Stimulated activated CD4-positive, alpha-beta T cell treated with anti-CD3 and anti-CD28 coated beads, TNF-alpha, amount 100 ng/mL, for 4 hours (primary cell): ENCODE results near the gene METTL9.
"Not testable (repeated sequence)": the region's sequence is repeated elsewhere in the genome, so short reads cannot be mapped to it uniquely, and the experiment has no call there.

Experiments used
- DNase-seq, 3 experiments: peaks; one replicate each; pipeline ENCODE4 v3.0.0-alpha.2; 2020; ENCODE audit warnings: low read depth in 3 of 3

Gene METTL9

DNA sequence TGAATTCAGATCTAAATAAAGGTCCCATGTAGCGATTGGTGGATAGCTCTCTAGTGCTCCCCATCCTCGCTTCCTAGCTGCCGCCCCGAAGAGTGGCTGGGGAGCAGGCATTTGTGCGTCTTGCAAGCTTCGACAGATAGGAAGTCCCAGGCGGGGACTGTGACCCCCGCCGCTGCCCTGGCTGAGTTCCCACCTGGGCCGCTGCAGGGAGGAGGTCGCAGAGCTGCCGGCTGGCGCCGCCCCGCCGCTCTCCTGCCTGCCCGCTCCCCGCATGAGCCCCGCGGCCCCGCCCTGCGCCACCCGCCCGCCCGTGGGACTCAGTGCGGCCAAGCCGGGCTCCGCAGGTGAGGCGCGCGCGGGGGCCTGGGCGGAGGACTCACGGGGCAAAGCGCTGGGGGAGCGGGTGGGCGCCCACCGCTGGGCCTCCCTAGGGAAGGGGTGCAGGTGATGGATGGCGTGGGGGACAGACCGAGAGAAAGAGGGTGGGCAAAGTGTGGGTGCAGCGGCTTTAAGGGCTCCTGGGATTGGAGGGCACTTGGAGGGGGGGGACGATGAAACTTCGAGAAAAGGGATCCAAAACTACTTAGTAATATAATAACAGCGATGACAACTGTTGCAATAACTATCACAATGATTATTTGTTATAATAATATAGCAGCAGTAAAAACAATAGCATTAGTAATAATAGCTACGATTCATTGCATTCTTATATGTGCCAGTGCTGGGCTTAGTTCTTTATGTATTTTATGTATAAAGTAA, 64.7 kb downstream of the METTL9 start, which contains the start of gene OTOA:
TSS of gene OTOA (plus strand) at position 80 of the 759 bp plus-strand sequence. CDS start 14,547 bp downstream, outside the sequence.
- no peak for DNase-seq

DNA sequence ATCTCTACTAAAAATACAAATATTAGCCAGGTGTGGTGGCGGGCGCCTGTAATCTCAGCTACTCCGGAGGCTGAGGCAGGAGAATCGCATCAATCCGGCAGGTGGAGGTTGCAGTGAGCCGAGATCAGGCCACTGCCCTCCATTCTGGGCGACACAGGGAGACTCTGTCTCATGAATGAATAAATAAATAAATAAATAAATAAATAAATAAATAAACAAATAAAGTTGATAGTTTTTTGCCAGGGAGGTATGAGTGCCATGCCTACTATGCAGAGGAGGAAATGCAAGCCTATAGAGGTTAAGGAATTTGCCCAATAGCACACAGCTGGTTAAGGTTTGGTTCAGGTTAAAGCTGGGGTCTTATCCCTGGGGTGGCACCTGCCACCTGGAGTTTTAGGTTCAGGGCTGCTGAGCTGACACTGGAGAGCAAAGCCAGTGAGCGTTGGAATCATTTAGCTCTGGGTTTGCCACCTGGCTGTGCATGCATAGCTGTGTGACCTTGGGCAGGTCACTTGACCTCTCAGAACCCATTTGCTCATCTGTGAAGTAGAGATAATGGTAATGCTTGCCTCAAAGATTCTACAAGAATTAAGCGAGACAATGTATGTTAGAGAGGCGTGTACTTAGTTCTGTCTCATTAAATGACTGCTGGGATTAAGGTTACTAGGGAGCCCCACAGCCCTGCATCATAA, 65.6 kb downstream of the METTL9 start:
- DNase-seq = no peak

DNA sequence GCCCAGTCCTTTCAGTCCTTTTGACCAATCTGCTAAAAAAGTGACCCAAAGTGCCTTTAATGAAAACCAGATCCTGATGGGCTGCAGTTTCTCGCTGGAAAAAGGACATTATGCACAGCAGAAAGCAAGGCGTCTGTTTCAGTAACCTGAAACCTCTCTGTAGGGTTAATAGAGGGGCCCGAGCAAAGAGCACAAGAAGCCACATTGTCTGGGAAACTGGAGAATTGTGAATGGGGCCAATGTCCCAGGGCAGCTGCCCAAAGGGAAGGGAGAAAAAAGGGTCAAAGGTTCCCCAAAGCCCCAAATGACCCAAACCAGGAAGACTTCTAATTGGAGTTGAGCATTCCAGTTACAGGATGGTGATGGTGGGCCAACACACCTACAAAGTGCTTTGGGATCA, 67.4 kb downstream of the METTL9 start:
- DNase-seq = no peak

DNA sequence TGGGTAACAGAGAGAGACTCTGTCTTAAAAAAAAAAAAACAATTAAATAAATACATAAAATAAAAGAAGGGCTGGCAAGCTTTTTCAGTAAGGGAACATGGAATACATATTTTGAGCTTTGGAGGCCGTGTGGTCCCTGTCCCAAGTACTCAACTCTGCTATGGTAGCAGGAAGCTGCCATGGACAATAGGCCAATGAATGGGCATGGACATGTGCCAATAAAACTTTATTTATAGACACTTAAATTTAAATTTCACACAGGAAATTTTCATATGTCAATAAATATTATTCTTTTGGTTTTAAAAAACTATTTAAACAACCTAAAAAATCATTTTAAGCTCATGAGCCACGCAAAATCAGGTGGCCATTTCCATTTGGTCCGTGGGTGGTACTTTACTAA, 68.2 kb downstream of the METTL9 start:
- DNase-seq = no peak

DNA sequence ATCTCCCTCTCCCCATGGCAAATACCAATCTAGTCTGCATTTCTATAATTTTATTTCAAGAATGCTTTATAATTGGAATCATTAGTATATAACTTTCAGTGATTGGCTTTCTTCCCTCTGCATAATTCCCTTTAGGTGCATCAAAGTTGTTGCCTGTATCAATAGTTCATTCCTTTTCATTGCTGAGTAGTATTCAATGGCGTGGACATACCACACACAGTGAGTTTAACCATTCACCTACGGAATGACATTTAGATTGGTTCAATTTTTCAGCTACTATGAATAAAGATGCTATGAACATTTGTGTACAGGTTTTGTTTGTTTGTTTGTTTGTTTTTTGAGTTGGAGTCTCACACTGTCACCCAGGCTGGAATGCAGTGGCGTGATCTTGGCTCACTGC, 74.1 kb downstream of the METTL9 start:
- no peak for DNase-seq

DNA sequence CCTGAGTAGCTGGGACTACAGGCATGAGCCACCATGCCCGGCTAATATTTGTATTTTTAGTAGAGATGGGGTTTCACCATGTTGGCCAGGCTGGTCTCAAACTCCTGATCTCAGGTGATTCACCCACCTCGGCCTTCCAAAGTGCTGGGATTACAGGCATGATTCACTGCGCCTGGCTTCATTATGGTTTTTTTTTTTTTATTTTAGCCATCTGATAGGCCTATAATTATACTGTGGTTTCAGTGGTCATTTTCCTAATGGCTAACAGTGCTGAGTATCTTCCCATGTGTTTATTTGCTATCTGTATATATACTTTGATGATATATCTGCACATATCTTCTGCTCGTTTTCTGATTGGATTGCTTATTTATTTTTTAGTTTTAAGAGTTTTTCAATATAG, 75.1 kb downstream of the METTL9 start:
- not testable (repeated sequence) for DNase-seq

DNA sequence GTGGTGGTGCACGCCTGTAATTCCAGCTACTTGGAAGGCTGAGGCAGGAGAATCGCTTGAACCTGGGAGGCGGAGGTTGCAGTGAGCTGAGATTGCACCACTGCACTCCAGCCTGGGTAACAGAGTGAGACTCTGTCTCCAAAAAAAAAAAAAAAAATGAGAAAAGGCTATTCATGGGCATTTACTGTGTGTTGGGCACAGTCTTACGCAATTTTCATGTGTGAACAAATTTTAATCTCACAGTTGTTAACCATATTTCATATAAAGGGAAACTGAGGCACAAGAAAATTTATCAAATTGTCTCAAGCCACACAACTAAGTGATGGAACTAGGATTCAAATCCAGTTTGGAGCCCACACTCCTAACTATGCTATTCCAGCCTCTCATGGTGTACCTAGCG, 81.3 kb downstream of the METTL9 start:
- not testable (repeated sequence) for DNase-seq

DNA sequence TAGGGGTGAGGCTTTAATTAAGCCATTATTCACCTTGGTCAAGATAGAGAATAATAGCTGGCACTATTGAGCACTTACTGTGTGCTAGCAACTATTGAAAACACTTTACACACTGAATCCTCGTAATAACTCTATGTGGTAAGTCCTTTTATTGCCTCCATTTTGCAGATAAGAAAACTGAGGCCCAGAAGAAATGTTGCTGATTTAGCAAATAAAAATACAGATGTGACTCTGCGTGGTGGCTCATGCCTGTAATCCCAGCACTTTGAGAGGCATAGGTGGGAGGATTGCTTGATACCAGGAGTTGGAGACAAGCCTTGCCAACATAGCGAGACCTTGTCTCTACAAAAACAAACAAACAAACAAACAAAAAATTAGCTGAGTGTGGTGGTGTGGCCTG, 83.8 kb downstream of the METTL9 start:
- no peak for DNase-seq

DNA sequence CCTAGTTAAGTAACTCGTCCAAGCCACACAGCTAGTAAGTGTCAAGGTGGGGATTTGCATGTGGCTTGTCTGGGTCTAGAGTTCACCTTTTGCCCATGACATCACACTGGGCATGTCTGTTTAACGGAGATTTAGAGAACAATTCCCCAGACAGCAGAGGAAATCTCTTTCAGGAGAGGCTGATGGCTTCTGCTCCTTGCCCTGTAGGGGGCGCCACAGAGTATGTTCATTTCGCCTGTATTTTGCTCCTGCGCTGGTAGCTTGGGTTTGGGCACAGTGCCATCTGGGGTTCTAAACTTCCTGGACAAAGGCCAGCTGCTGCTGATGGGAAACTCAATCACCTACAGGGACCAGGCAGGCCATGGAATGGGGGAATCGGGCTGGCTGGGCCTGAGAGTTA, 84.8 kb downstream of the METTL9 start:
- DNase-seq = peak in 1 of 3 experiments; percentile 10

DNA sequence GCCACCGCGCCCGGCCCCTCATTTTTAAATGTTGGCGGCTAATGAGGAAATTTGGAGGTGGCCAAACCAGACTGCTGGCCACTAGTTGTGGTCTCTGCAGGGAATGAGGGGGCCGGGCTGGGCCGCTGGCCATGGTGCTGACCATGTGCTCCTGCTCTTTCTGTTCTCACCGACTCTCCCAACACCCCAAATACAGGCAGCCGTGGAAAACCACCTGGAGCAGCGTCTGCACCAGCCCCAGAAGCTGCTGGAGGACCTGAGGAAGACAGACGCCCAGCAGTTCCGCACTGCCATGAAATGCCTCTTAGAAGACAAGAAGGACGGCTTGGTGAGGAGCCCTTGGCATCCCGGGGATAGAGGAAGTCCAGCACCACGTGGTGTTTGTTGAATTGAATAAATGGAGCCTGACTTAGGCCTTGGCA, 85.7 kb downstream of the METTL9 start:
- DNase-seq = no peak

DNA sequence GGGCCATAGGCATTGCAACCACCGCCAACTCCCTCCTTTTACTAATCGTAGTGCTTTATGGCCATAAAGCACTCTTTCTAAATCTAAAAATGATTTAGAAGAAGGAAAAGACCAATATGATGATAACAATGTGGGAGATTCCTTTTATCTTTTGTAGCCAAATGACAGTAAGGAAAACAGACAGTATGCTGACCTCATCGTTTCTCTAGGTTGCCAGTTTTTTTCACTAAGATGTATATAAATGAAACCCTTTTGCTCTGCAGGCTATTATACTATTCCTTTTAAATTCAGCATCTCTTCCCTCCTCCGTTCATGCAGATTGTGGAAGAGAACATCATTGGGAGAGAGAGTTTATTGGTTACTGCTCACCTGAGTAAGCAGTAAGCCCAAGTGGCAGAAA, 89.7 kb downstream of the METTL9 start:
- DNase-seq = no peak

DNA sequence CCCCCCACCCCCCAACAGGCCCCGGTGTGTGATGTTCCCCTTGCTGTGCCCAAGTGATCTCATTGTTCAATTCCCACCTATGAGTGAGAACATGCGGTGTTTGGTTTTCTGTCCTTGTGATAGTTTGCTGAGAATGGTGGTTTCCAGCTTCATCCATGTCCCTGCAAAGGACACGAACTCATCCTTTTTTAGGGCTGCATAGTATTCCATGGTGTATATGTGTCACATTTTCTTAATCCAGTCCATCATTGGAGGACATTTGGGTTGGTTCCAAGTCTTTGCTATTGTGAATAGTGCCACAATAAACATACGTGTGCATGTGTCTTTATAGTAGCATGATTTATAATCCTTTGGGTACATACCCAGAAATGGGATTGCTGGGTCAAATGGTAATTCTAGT, 91.6 kb downstream of the METTL9 start:
- DNase-seq = not testable (repeated sequence)

DNA sequence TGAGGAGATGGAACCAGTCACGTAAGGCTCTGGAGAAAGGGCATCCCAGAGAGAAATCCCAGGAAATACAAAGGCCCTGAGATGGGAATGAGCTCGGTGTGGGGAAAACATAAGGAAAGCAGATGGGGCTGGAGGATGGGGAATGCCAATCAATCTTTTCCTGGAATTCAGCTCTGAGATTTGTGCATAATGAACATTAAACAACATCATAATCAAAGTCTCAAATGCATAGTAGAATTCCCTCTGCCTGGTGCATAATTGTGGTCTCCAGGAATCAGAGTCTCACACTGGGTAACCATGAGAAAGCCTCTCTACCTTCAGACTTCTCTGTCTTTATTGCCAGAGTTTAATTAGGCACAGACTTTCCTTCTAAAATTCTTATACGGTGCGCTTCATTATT, 95.2 kb downstream of the METTL9 start:
- DNase-seq = no peak

DNA sequence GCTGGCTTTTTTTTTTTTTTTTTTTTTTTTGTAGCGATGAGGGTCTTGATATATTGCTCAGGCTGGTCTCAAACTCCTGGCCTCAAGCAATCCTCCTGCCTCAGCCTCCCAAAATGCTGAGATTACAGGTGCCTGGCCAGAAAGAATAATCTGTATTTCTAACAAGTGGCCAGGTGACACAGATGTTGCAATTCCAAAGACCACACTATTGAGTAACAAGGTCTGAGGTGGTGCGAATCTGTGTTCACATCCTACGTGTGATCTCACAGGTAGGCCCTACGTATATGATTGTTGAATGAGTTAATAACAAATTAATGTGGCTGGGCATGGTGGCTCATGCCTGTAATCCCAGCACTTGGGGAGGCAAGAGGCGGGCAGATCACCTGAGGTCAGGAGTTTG, 97.7 kb downstream of the METTL9 start:
- no peak for DNase-seq

DNA sequence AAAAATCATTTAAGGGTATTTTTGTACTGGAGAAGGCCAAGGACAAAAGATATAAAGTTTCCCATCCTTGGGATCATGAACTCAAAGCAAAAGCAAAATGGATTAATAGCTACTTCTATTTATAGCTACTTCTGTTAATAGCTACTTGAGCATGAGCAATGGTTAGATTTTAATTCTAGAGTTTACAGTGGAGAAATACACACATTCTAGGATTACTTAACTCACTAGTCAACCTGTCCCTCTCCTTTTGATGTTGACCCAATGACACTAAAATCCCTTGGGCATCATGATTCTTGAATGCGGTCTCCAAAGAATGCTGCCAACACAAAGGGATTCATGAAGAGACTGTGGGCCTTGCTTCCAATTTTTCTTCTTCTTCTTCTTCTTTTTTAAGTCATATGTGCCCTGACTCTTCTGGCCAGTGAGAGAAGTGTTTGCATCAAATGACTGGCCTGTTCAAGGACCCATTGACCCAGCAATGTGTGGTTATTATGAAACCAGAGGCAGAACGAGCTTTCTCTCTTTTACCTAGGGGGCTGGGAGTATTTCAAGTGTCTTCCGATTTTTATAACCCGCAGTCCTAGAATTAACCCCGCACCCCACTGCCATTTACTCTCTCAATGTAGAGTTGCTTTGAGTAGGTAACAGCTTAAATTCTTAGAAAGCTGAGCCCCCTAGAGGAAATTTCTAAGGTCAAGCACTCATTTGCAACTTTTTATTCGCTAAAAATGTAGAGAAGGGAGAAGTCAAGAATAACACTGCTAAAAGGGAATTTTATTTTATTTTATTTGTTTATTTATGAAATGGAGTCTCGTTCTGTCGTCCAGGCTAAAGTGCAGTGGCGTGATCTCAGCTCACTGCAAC, 99.0 kb downstream of the METTL9 start:
- DNase-seq = no peak

DNA sequence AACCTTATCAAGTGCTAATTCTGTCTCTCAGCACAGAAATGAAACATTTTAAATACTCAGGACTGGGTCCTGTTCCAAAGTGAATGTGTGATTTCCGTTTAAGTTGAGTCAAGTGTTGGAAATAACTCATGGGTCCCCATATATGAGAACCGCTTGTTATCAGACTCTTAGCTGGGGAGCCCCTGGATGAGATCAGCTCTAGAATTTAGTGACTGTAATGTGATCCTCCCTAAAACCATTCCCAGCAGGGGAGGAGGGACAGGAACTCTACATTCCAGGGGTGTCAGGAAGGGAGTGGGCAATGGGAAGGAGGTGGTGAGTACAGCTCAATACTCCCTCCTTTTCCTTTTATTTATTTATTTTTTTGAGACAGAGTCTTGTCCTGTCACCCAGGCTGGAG, 101.9 kb downstream of the METTL9 start:
- no peak for DNase-seq

DNA sequence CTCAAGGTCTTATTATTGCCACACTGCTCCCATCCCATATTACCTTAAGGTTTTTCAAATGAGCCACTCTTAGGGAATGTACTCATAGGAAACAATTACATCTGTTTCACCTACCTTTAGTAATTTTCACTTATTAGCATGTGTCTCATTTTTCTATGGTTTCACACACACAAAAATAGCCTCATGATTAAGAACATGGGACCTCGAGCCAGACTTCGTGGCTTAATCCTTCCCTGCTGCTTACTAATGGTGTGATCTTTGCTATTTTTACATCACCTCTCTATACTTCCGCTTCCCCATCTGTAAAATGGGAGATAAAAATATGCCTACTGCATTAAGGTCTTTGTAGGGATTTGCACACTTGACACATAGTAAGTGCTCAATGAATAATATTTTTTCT, 102.9 kb downstream of the METTL9 start:
- no peak for DNase-seq

DNA sequence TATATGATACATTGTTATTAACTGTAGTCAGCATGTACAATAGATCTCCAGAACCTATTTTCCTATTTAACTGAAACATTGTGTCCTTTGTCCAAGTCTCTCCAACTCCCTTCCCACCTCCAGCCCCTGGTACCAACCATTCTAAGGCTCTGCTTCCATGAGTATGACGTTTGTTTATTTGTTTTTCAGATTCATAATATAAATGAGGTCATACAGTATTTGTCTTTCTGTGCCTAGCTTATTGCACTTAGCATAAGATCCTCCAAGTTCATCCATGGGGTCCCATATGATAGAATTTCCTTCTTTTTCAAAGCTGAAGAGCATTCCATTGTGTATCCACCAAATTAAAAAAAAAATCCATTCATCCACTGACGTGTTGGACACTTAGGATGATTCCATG, 103.8 kb downstream of the METTL9 start:
- no peak for DNase-seq

DNA sequence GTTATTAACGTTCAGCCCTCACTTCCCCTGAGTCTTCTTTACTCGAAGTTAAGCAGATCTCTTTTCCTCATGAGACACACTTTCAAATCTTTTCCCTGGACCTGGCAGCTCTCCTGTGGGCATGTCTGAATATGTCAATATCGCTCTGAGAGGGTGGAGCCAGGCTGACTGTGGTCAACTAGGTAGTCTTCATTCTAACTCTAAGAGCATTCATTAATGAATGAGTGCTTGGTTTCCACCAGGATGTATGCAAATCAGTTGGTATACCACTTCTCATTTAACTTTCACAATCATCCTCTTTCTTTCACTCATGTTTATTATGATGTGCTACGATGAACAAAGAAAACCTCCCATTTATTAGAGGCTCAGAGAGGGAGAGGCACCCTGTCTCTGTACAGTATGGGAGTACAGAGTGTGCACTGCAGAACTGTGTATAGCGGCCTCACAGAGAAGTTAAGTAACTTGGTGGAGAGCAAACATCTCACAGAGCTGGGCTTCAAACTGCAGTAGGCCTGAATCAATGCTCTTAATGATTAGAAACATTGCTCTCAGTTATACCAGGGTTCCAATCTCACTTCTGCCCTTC, 104.3 kb downstream of the METTL9 start:
- DNase-seq = no peak

DNA sequence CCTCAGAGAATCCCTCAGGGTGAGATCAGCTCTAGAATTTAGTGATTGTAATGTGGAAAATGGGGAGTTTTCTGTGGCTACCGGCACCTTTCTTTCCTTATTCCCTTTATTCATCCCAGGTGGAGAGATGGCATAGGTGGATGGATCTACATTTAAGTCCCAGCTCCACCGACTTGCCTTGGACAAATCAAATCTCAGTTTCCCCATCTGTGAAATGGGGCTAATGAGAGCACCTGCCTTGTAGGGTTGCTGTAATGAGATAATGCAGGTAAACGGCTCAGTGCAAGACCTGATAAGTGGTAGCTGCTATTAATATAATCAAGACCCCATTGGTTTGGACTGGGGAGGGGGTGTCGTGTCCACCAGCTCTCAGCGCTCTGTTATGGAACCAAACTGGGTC, 104.9 kb downstream of the METTL9 start:
- DNase-seq = no peak

DNA sequence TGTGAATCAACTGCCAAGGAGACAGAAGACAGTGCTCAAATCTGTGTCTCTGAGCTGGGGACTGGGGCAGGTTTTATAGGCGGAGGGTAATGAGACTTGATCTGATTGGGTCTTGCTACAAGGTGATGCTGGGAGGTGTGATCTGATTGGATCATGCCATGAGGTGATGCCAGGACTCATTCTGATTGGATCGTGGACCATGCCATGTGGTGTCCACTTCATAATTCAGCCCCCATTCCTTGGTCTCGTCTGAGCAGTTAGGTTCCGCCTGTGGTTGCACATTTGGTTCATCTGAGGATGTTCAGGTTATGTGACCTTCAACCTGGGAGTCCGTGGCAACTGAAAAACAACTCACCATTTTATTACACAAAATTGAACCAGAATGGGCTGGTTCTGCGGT, 105.4 kb downstream of the METTL9 start:
- DNase-seq = no peak
